HepG2 (cell line): ENCODE data around the gene FOSL2. TPM values are rescaled to one million over a fixed set of nuclear protein-coding genes. Genes with fewer than 3 reads are reported as not detected.

Source experiments
- ETV5 ChIP-seq: IDR thresholded peaks from 2 replicates; pipeline ENCODE4 v1.6.1; 2018; ENCODE audit warnings: missing biosample characterization, missing genetic modification reagents, inconsistent platforms, borderline replicate concordance
- FOXA1 ChIP-seq, 2 experiments: fragments of 450-650 bp in 1 of 2; sonication (generic) in 1 of 2; formaldehyde crosslinking in 1 of 2; IDR thresholded peaks; 2 replicates each; pipeline versions ENCODE4 v1.4.0 to v1.6.1; 2016 to 2020; ENCODE audit warnings: missing genetic modification reagents in 1 of 2
- FOXO4 ChIP-seq: sonication (generic); formaldehyde crosslinking; conservative IDR thresholded peaks from 2 replicates; pipeline ENCODE4 v1.8.1; 2023; ENCODE audit warnings: missing genetic modification reagents
- HOMEZ ChIP-seq: IDR thresholded peaks from 2 replicates; pipeline ENCODE4 v1.6.1; 2016; ENCODE audit warnings: low read depth
- IRF9 ChIP-seq: sonication (generic); formaldehyde crosslinking; IDR thresholded peaks from 2 replicates; pipeline ENCODE4 v1.8.0; 2022; ENCODE audit warnings: missing genetic modification reagents, mild to moderate bottlenecking, borderline replicate concordance
- KLF6 ChIP-seq: IDR thresholded peaks from 2 replicates; pipeline ENCODE4 v1.8.0; 2016; ENCODE audit warnings: missing biosample characterization, missing genetic modification reagents
- KMT2B ChIP-seq: IDR thresholded peaks from 2 replicates; pipeline ENCODE4 v1.6.1; 2016; ENCODE audit warnings: missing genetic modification reagents, missing compliant biosample characterization
- PATZ1 ChIP-seq: sonication (generic); formaldehyde crosslinking; IDR thresholded peaks from 2 replicates; pipeline ENCODE4 v1.4.0; 2020; ENCODE audit warnings: missing genetic modification reagents
- SRSF1 ChIP-seq: fragments of 200-400 bp; formaldehyde crosslinking; optimal IDR thresholded peaks from 2 replicates; pipeline ENCODE3; 2017; ENCODE audit warnings: mild to moderate bottlenecking, low read depth, low read length, moderate library complexity
- THAP11 ChIP-seq: IDR thresholded peaks from 2 replicates; pipeline ENCODE4 v1.6.1; 2016; ENCODE audit warnings: missing biosample characterization, missing genetic modification reagents
- ZNF451 ChIP-seq: sonication (generic); formaldehyde crosslinking; IDR thresholded peaks from 2 replicates; pipeline ENCODE4 v1.5.0; 2020; ENCODE audit warnings: mild to moderate bottlenecking, missing genetic modification reagents
- ZNF564 ChIP-seq: sonication (generic); formaldehyde crosslinking; IDR thresholded peaks from 2 replicates; pipeline ENCODE4 v1.8.1; 2023; ENCODE audit warnings: mild to moderate bottlenecking, missing genetic modification reagents
- ZNF605 ChIP-seq: sonication (generic); formaldehyde crosslinking; IDR thresholded peaks from 2 replicates; pipeline ENCODE4 v1.8.0; 2022; ENCODE audit warnings: mild to moderate bottlenecking, missing genetic modification reagents
- ZNF609 ChIP-seq: sonication (generic); formaldehyde crosslinking; IDR thresholded peaks from 2 replicates; pipeline ENCODE4 v1.4.0; 2020; ENCODE audit warnings: mild to moderate bottlenecking, missing genetic modification reagents, borderline replicate concordance
- ZNF768 ChIP-seq: sonication (generic); formaldehyde crosslinking; IDR thresholded peaks from 2 replicates; pipeline ENCODE4 v1.4.0; 2020; ENCODE audit warnings: missing genetic modification reagents
- polyA plus RNA-seq, 8 experiments: library from polyadenylated mRNA; depleted of rRNA in 3 of 8; stranded (reverse) in 7 of 8; unstranded in 1 of 8; fragments of >200 nt; fragmentation: Illumina TruSeq in 4 of 8; extraction: Trizol in 4 of 8; gene quantifications; 2 replicates each; pipeline versions ENCODE4 v1.2.1 to v1.2.3, GENCODE V29; 2011 to 2016; ENCODE audit warnings: low read depth in 4 of 8, missing spikeins in 1 of 8, mixed read lengths in 1 of 8; ENCODE audit not compliant: insufficient read depth in 1 of 8
- total RNA-seq, 5 experiments: library from RNA; depleted of rRNA; stranded (reverse); fragments of >200 nt; fragmentation: Illumina TruSeq; extraction: Trizol; gene quantifications; 2 replicates each; pipeline ENCODE4 v1.2.3, GENCODE V29; 2016; ENCODE audit warnings: low read depth in 1 of 5

The FOSL2 gene
- total and polyA plus RNA-seq, 2 of the 13 experiments (the other 11 are each of a cell fraction or from before 2014, with no cell fraction given), result 3.4 to 18.1 TPM

- 0 out of 2 replicates have a peak, but pooled peaks have one; percentile 5 for TF ChIP-seq ZNF609
- 0 out of 2 replicates have a peak, but pooled peaks have one; percentile 36 for TF ChIP-seq IRF9 (CRISPR knock-in tag)
- TF ChIP-seq ZNF768, result 0 out of 2 replicates have a peak, but pooled peaks have one; percentile 24
- peak; percentile 81 for TF ChIP-seq SRSF1
- no peak for TF ChIP-seq KLF6 (CRISPR knock-in tag)
- no peak for TF ChIP-seq KMT2B (CRISPR knock-in tag)
- no peak for TF ChIP-seq THAP11
- 0 out of 2 replicates have a peak, but pooled peaks have one; percentile 2 for TF ChIP-seq ZNF605 (CRISPR knock-in tag)
- TF ChIP-seq ZNF451 (CRISPR knock-in tag), result no peak; the same call in 1 of the 2 replicates
- TF ChIP-seq HOMEZ (CRISPR knock-in tag), result no peak
- 0 out of 2 replicates have a peak, but pooled peaks have one; percentile 42 for TF ChIP-seq ZNF564
- 0 out of 2 replicates have a peak, but pooled peaks have one; percentile 82 for TF ChIP-seq FOXO4
- no peak for TF ChIP-seq FOXA1 (IDR thresholded peaks at IDR 0.05)
- TF ChIP-seq FOXA1 (CRISPR knock-in tag; IDR thresholded peaks at IDR 0.05), result no peak
- TF ChIP-seq PATZ1 (CRISPR knock-in tag), result peak; percentile 69
- peak; percentile 5; the same call in 1 of the 2 replicates for TF ChIP-seq ETV5
Observed at GRCh38 chr2:28393114-28393836, 617 bp downstream of the FOSL2 start (continued).
